NCI-H1092 treated with DMSO at 0.1 percent for 48 hours (cell line): ENCODE results near the gene FLCN.
"Not testable (repeated sequence)": the region's sequence is repeated elsewhere in the genome, so short reads cannot be mapped to it uniquely, and the experiment has no call there.

Experiments
- DNase-seq: peaks from one replicate; lab custom pipeline; 2025; lab: John Stamatoyannopoulos, UW

FLCN gene, protein sequence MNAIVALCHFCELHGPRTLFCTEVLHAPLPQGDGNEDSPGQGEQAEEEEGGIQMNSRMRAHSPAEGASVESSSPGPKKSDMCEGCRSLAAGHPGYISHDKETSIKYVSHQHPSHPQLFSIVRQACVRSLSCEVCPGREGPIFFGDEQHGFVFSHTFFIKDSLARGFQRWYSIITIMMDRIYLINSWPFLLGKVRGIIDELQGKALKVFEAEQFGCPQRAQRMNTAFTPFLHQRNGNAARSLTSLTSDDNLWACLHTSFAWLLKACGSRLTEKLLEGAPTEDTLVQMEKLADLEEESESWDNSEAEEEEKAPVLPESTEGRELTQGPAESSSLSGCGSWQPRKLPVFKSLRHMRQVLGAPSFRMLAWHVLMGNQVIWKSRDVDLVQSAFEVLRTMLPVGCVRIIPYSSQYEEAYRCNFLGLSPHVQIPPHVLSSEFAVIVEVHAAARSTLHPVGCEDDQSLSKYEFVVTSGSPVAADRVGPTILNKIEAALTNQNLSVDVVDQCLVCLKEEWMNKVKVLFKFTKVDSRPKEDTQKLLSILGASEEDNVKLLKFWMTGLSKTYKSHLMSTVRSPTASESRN

DNA sequence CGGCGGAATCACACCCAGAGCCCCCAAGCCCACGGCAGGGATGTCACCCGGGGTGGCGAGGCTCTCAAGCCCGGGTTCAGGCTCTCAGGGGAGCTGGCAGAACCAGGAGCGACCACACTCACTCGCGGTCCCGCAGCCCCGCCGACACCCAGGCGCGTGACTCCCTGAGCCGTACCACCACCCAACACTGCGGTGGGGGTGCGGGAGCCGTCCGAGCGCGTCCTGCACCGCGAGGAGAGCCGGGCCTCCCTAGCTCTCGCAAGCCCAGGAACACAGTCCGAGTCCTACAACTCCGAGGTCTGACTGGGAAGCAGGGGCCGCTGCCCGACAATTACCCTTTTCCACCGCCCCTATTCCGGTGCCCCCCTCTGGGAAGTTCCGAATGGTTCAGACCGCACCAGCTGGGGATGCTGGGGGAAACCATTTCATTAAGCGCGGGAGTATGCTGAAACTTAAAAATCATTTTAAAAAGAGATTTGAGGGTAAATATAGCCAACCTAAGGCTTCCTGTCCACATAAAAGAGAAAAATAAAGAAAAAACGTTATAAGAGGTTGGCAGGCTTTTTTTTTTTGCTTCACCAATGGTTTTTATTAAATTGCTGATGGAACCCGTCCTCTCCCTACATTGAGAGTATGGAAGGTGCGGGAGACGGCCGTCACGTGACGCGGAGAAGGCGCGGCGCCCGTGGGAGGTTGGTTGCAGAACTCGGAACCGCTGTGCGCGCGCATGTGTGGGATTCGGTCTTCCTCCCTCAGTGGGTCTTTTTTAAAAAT is at the start of gene FLCN:
Gene FLCN (minus strand): TSS at position 143 of the 774 bp plus-strand sequence. CDS start 9,031 bp downstream, outside the sequence.
- peak; percentile 86 for DNase-seq

DNA sequence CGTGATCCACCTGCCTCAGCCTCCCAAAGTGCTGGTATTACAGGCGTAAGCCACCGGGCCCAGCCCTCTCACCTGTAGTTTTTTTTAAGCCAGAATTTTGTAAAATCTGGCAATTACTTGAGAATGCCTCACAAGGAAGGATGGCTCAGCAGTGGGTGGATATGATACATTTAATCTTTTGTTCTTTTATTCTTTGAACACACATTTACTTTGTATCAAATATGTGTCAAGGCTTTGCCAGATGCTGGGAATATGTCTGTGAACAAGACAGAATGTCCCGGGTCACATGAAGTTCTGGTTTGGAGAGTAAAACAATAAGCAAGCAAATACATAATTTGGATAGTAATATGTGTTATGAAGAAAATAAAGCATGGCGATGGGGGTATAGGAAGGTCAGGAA is 49.0 kb upstream of the FLCN start:
- DNase-seq, result no peak

DNA sequence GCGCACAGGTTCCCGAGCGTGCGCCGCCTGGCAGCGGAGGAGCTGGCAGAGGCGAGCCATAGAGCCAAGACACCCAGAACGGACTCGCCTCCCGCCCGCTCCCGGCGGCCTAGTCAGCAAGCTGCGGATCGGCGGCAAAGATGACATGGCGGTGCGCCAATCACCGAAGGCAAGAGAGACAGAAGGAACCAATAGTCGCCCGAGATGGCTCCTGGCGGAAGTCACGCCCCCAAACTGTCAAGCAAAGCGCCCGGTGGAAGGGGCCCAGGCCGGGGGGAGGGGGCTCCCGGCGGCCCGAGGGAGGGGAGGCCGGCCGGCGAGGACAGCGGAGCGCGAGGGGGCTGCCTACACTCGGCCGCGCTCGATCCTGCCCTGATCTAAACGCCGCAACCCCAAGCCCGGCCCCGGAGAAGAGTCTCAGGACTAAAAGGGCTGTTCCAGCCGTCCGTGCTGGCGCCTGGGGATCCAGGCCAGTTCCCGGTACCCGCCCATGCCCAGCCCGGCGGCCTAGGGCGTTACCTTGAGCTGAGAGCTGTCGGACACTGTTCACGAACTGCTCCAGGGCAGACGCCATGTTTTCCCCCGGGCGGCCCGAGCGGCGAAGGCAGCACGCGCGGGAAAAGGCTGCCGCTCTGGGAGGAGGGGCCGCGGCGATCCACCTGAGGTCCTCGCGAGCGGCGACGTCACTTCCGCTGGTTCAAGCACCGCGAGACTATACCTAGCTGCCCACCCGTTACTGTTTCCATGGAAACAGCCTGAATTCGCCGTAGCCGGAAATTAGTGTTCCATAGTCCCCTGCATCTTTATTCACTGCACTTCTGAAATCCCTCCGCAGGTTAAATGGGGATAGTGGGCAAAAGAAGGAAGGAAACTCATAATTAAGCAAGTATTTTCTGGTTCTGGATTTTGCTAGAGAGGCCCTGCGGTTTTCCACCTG is 43.9 kb upstream of the FLCN start, which contains the start of gene COPS3:
Gene COPS3 (minus strand): TSS at position 634 of the 937 bp plus-strand sequence. CDS start 60 bp downstream, at position 574.
- DNase-seq, result peak; percentile 94

DNA sequence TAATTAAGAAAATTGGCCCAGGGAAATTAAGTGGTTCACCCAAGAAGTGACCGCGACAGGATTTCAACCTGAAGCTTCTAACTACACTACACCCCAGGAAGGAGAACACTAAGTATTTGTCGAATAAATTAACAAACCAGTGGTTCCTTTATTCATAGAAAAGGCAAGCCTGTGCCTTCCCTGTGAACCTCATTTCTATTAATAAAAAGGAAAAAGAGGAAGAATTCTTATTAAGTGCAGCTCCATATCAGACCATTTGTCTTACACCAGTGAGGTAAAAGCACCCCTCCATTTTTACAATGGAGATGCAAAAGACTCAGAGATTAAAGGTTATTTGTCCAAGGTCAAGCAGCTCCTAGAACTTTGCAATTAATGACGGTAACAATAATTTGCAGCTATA is 42.3 kb upstream of the FLCN start:
- no peak for DNase-seq

DNA sequence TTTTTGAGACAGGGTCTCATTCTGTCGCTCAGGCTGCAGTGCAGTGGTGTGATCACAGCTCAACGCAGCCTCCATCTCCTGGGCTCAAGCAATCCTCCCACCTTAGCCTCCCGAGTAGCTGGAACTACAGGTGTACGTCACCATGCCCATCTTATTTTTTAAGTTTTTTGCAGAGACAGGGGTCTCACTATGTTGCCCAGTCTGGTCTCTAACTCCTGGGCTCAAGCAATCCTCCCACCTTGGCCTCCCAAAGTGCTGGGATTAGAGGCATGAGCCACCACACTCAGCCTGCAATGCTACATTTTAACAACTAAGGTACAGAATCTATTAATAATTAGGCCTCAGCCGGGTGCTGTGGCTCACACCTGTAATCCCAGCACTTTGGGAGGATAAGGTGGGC is 40.5 kb upstream of the FLCN start:
- not testable (repeated sequence) for DNase-seq

DNA sequence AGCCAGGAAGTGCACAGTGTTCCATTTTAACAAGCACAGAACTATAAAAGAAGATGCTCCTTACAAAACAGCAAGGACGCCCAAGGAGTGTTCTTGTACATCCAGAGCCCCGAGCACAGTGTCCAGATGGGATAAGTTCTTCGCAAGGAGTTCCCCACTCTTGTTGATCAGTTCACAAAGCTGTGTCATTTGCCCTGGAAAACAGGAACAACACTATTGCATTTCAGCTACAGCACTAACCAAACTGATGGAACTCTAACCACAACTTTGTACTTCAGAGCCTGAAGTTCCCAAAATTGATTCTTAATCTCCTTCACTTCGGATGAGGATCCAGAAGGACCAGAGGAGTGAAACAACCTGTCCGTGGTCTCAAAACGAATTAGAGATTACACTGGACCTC is 39.0 kb upstream of the FLCN start:
- DNase-seq, result no peak

DNA sequence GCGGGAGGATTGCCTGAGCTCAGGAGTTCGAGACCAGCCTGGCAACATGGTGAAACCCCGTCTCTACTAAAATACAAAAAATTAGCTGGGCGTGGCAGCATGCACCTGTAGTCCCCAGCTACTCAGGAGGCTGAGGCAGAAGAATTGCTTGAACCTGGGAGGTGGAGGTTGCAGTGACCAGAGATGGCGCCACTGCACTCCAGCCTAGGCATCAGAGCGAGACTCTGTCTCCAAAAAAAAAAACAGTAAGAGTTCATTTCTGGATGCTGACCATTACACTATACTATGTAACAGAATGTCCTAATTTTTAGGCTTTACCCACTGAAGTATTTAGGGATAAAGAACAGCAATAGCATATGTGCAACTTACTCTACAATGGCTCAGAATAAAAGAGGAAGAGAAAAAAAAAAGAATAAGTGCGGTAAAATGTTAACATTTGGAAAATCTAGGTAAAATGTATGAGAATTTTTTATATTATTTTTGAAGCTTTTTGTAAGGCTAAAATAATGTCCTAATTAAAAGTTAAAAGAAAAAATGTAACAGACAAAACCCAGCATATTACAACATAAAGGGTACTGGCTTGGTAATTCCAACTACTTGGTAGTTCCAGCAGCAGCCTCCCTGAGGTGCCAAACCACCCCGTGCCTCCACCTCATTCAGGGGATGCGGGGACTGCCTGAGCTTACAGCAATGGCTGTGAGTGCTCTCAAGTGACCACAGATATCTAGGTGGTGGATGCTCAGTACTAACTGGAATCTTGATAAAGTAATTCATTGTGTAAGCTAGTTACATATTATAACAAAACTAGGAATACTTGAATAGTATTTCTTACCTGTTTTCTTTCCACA is 33.2 kb upstream of the FLCN start:
- no peak for DNase-seq

DNA sequence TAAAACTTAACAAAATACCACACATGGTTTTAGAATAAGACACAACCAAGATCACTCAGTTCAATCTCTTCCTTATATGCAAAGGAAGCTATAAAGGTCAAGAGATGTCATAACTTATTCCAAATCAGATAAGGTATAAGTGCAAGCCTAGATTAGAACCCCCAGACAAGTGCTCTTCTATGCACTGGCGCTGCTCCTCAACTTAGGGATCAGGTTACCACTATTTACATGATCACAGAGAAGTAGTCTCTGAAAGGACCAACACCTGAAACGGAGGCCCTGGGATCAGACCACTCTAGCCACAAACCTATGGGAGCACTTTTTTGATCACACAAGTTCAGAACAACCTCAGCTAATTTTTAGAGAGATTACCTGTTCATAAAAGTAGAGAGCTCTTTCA is 27.5 kb upstream of the FLCN start:
- no peak for DNase-seq

DNA sequence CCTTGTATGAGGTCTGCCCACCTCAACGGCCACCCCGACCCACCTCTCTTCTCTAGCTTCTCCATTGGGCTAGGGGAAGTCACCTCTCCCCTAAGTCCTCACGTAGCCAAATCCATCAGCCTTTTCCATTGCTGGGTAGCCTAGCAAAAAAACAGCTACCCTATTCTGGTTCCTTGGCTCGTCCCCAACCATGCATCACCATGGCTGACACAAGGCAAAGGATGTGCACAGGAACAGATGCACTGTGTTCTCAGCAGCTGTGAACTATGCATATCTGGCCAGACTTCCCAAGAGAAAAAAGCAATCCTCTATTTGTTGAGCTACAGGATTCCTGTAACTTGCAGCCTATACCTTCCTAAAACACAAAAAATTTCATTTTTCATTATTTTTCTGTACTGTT is 22.0 kb upstream of the FLCN start:
- DNase-seq, result no peak

DNA sequence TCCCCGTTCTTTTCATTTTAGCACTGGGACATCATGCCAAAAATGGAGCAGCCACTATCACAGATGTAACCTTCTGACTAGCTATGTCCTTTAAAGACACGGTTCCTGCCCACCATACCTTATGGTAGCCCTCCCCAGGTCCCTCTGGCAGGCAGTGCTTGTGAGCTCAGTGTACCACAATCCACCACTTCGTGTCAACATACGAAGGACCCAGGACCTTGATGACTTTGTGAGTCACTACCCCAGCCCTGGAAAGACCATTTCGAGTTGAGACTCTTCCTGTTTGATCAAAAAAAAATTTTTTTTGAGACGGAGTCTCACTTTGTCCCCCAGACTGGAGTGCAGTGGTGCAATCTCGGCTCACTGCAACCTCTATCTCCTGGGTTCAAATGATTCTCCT is 21.0 kb upstream of the FLCN start:
- no peak for DNase-seq

DNA sequence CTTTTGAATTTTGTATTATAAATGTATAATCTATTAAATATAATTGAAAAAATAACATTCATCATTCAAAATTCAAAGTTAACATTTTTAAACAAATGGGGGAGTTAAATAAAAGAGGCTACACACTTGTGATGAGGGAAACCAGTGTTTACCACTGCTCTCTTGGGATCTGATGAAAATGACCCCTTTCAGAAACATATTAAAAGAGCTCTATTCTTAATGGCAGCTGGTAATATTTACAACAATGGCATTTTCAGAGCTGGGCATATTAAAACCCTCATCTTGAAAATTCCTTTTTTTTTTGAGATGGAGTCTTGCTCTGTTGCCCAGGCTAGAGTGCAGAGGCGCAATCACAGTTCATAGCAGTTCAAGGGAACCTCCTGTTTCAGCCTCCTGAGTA is 19.3 kb upstream of the FLCN start:
- DNase-seq, result no peak

DNA sequence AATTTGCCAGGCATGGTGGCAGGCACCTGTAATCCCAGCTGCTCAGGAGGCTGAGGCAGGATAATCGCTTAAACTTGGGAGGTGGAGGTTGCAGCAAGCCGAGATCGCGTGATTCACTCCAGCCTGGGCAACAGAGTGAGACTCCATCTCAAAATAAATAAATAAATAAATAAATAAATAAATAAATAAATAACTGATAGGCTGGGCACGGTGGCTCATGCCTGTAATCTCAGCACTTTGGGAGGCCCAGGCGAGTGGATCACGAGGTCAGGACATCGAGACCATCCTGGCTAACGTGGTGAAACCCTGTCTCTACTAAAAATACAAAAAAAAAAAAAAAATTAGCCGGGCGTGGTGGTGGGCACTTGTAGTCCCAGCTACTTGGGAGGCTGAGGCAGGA is 18.7 kb upstream of the FLCN start:
- DNase-seq, result not testable (repeated sequence)

DNA sequence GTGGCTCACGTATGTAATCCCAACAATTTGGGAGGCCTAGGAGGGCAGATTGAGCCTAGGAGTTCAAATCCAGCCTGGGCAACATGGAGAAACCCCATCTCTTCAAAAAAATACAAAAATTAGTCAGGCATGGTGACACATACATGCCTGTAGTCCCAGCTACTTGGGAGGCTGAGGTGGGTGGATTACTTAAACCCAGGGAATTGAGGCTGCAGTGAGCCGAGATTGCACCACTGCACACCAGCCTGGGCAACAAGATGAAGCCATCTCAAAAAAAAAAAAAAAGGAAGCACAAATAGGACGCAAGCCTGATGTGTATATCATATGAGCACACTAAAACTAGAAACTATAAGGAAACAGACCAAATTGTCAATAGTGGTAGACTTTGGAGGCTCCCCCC is 17.1 kb upstream of the FLCN start:
- no peak for DNase-seq

DNA sequence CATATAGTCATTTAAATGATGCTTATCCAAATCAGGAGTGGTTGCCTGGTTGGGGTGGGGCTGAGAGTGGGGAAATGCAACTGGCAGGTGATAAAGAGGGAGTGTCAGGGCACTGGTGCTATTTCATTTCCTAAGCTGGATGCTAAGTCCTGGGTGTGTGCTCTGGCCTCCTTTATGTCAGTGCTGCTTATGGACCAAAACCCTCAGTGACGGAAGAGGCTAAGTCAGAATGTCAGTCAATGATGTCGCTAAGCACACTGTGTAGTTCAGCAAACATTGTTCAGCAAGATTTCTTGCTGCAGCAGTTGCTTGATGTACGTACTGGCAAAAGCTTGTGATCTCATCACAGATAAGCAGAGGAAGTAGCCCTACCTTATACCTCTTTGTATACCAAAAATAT is 16.4 kb upstream of the FLCN start:
- DNase-seq, result no peak

DNA sequence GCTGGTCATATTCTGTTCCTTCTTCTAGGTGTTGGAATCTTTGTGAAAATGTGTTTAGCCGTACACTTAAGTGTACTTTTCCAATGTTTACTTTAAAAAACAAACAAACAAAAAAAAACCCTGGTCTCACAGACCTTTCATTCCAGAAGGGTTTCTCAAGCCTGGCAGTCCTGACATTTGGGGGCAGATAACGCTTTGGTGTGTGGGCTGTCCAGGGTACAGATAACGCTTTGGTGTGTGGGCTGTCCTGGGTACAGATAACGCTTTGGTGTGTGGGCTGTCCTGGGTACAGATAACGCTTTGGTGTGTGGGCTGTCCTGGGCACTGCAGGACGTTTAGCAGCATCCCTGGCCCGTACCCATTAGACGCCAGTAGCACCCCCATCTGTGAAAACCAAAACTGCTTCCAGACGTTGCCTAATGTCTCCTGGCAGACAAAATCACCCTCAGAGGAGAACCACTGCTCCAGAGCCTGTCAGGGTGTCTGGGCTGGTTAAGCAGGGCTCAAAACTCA is 15.2 kb upstream of the FLCN start:
- no peak for DNase-seq

DNA sequence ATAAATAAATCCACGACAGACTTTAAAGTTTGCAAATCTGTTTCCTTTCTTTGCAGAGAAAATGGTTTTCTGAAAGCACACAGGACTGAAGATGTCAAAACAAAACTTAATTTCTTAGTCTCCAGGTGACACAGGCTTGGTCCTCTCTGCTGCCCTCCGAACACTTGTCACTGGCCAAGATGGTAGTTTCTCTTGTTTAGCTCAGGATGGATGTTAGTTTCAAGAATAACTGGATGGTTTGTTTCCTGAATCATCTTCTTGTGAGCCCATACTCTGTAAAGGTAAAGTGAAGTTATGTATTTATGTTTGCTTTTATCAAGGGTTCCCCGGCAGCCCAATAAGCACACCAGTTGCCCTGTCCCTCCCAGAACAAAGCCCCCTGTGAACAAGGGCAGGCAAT is 9.9 kb upstream of the FLCN start:
- DNase-seq, result no peak

DNA sequence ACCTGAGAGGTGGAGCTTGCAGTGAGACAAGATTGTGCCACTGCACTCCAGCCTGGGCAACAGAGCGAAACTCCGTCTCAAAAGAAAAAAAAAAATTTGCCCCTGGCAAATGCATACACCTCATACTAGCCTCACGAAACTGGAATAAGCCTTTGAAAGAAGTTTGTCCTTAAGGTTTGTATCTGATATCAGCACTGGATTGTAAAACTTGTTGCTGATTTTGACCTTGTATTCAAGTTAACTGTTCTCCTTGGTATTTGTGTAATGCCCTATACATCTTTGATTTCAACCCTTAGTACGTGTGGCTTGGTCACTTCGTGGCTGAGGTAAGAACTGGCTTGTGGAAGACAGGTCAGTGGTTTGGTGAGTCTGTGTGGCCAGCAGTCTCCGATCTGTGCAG is 6.2 kb upstream of the FLCN start:
- DNase-seq, result no peak

DNA sequence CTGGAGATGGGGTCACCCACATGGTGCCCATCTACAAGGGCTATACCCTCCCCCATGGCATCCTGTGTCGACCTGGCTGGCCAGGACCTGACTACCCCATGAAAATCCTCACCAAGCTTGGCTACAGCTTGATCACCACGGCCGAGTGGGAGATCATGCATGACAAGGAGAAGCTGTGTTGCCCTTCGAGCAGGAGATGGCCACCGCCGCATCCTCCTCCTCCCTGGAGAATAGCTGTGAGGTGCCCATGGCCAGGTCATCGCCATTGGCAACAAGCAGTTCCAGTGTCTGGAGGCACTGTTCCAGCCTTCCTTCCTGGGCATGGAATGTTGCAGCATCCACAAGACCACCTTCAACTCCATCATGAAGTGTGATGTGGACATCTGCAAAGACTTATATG is 5.3 kb upstream of the FLCN start:
- no peak for DNase-seq

DNA sequence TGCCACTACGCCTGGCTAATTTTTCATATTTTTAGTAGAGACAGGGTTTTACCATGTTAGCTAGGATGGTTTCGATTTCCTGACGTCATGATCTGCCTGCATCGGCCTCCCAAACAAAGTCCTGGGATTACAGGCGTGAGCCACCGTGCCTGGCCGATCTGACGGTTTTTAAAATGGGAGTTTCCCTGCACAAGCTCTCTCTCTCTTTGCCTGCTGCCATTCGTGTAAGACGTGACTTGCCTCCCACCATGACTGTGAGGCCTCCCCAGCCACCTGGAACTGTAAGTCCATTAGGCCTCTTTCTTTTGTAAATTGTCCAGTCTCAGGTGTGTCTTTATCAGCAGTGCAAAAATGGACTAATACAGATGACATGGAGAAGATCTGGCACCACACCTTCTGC is 4.7 kb upstream of the FLCN start:
- no peak for DNase-seq

DNA sequence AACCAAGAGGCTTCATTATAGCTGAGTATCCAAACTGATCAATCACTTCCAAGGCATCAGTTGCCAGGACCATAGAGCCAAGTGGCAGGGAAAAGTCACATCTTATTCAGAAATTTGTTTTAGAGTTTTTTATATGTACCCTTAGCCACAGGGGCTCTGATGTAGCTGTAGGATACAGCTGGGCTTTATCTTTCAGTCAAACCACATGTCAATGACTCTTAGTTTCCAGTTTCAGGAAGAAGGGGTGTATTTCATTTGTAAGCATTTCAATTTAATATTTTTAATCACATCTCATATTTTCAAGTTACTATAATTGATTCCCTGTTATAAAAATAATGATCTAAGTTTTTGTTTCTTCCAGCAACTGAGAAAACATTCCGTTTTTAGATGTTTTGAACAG is 2.9 kb upstream of the FLCN start:
- no peak for DNase-seq
